HG02759 (cell line): ENCODE measurements around the gene REC8.
"Not testable (repeated sequence)": the region's sequence is repeated elsewhere in the genome, so short reads cannot be mapped to it uniquely, and the experiment has no call there.

Source experiments
- ATAC-seq: cut with Tn5 transposase; IDR thresholded peaks from one replicate; pipeline ENCODE4 v1.9.1; 2021; ENCODE audit warnings: mild to moderate bottlenecking, moderate library complexity; ENCODE audit not compliant: unreplicated experiment

The REC8 gene

DNA sequence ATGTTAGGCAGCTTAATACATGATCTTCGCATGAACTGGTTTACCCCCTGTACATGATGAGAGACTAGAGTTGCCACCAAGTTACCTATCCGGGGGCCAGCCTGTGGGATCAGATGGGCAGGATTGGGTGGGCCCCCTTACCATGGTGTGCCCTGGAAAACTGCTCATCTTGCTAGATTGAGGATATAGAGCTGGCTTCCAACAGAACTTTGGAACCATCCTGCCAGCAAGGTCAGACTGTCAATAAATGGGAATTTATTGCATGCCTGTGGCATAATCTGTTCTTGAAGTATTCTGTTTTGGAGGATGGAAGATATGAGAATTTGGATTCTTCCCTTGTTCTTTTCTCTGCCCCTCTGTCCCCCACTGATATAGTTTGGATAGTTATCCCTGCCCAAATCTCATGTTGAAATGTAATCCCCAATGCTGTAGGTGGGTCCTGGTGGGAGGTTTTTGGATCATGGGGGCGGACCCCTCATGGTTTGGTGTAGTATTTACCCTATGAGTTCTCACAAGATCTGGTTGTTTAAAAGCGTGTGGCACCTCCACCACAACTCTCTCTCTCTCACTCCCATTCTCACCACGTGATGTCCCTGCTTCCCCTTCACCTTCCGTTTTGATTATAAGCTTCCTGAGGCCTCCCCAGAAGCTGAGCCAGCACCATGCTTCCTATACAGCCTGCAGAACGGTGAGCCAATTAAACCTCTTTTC lies 27.1 kb downstream of the REC8 start:
- ATAC-seq = no peak

DNA sequence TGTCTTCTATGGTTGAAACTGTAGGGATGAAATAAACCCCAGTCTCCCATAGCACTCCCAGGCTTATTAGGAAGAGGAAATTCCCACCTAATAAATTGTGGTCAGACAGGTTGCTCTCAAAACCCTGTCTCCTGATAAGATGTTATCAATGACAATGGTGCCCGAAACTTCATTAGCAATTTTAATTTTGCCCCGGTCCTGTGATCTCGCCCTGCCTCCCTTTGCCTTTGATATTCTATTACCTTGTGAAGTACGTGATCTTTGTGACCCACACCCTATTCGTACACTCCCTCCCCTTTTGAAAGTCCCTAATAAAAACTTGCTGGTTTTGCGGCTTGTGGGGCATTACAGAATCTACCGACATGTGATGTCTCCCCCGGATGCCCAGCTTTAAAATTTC lies 30.7 kb downstream of the REC8 start:
- not testable (repeated sequence) for ATAC-seq

DNA sequence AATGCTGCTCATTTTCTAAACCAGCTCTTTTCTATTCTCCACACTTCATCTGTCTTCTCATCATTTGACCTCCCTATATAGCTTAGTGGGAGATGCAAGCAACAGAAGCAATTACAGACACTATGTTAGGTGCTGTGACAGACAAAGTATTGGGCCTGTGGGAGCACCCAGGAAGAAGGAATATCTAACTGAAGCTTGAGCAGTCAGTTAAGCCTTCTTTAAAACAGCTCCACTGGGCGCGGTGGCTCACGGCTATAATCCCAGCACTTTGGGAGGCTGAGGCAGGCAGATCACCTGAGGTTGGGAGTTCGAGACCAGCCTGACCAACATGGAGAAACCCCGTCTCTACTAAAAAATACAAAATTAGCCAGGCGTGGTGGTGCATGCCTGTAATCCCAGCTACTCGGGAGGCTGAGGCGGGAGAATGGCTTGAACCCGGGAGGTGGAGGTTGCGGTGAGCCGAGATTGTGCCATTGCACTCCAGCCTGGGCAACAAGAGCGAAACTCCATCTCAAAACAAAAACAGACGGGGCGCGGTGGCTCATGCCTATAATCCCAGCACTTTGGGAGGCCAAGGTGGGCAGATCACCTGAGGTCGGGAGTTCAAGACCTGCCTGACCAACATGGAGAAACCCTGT lies 31.5 kb downstream of the REC8 start:
- not testable (repeated sequence) for ATAC-seq

DNA sequence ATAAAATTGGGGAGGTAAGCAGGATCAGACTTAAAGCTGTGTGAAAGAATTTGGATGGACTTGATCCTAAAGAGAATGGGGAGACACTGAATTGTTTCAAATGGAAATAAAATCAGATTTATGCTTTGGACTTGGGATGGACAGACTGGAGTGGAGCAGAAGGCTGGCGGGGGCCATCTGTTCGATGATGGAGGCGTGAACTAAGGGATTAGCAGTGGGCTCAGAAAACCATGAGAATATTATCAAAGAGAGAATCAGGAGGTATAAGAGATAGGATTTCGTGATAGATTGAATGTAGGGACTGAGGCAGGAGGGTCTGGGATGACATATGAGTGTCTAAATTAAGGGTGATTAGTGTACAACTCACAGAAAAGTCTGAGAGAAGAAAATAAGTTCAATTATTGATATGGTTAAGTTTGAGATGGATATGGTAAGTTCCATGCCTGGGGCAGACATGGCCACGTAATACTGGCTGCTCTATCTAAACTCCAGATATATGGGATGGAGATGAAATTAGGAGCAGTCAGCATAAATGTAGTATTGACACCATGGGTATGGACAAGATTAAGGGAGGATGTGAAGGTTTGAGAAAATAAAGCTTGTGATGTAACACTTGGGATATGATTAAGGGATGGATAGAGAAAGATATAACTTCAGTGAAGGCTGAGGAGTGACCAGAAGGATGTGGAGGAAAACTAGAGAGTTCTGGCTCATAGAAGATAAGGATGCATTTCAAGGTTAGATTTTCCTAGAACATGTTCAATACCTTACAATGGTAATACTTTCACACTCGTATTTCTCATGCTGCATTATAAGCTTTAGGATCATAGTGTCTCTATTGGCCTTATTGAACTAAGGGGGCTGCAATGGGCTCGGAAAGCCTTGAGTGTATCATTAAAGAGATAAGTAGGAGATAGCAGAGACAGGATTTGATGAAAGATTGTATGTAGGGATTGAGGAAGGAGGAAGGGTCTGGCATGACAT lies 32.6 kb downstream of the REC8 start:
- ATAC-seq = no peak

DNA sequence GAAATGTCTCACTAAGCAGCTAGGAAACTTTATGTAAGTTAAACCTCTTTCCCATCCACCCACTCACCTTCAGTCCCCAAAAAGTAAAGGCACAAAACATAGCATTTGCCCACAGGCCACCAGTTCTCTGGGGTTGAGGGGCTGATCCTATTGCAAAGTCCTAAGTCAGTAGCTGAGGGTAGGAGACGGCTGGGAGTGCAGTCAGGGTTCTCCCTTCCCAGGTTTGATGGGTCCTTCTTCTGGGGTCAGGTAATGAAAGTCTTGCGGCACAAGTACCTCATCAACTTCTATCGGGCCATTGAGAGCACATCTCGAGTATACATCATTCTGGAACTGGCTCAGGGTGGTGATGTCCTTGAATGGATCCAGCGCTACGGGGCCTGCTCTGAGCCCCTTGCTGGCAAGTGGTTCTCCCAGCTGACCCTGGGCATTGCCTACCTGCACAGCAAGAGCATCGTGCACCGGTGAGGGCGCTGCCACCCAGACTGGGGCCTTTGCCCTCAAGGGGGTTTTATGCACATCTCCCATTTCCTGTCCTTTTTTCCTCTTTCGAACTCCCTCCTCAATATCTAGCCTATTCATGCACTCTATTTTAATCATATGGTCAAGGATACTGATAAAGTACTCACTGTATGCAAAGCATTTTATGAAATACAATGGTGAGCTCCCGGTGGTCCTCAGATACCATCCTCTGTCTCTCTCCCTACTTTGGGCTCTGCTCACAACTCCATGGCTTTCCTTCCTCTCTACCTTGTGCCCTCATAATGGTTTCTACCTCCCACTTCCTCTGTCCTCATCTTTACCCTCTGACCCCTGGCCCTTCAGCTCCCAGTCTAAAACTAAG lies 34.6 kb downstream of the REC8 start:
- ATAC-seq = no peak

DNA sequence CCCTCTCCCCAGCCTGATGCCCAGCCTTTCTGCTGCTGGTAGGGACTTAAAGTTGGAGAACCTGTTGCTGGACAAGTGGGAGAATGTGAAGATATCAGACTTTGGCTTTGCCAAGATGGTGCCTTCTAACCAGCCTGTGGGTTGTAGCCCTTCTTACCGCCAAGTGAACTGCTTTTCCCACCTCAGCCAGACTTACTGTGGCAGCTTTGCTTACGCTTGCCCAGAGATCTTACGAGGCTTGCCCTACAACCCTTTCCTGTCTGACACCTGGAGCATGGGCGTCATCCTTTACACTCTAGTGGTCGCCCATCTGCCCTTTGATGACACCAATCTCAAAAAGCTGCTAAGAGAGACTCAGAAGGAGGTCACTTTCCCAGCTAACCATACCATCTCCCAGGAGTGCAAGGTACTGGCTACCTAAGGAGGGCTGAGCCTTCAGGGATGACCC lies 35.2 kb downstream of the REC8 start:
- no peak for ATAC-seq

DNA sequence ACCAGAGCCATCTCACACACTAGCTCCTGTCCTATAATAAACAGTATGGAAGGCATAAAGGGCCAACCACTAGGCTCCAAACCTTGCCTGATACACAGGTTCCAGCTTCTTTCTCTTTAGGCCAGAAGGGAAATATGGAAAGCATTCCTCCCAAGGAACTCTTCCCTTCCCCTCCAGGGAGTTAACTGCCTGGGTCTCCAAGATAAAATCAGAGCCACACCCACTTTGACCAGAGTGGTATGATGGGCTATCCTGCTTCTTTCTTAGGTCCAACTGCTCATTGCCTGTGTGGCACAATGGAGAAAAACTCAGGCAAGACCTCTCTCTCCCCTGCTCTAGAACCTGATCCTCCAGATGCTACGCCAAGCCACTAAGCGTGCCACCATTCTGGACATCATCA lies 35.7 kb downstream of the REC8 start:
- no peak for ATAC-seq

DNA sequence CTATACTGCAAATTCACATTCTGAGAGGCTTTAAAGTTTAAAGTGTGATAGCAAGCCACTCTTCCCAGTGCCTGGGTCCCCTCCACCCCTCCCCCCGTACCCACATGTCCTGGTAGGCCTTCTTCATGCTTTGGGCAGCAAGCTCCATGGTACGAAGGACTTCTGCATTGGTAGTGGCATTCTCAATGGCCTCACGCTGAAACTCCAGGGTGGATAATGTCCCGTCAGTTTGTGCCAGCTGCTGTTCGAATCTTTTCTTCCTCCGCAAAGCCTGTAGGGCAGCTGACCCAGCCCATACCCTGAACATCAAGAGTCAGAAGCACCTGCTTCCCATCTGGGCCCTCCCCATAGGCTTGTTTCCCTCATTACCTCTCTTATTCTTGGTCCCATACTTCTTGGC lies 39.4 kb downstream of the REC8 start:
- no peak for ATAC-seq

DNA sequence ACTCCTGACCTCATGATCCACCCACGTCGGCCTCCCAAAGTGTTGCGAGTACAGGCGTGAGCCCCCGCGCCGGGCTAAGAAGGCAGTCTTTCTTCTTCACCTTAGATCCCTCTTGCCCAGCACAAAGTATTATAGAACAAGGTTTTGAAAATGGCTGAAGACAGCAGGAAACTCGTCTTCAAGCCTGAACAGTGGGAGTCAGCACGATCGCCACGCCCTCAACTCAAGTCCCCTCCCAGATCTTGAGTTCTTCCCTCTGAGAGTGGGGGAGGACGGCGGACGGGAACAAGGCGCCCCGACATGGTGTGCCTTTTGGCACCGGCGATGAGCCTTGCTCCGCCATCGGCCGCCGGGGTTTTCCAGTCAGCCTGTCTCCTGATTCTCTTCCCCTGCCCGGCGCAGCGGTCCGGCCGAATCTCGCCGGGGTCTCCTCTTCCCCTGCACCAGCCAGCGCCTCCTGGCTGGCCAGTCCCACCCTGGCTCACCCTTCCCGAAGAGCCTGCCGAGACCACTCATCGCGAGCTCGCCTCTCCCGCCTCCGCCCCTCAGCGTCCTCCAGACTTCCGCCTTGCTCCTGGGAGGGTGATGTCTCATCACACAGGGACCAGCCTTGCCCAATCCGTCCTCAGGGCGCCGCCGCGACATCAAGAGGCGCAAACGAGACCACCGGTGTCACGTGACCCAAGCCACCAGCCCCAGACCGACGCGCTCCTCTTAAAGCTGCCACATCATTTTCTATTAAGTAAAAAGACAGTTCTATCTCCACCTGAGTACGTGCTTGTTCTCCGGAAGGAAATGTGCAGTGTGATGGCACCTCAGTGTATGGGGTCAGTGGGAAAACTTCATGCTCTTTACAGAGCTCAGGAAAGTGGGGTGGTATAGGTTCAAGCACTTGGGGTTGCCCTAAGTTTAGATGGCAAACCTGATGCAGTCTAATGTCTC lies 41.3 kb downstream of the REC8 start, which contains the start of gene CHMP4A:
CHMP4A (minus strand) TSS at position 565 of the 942 bp plus-strand sequence; CDS start at position 516, 49 bp downstream.
- ATAC-seq = peak; percentile 80

DNA sequence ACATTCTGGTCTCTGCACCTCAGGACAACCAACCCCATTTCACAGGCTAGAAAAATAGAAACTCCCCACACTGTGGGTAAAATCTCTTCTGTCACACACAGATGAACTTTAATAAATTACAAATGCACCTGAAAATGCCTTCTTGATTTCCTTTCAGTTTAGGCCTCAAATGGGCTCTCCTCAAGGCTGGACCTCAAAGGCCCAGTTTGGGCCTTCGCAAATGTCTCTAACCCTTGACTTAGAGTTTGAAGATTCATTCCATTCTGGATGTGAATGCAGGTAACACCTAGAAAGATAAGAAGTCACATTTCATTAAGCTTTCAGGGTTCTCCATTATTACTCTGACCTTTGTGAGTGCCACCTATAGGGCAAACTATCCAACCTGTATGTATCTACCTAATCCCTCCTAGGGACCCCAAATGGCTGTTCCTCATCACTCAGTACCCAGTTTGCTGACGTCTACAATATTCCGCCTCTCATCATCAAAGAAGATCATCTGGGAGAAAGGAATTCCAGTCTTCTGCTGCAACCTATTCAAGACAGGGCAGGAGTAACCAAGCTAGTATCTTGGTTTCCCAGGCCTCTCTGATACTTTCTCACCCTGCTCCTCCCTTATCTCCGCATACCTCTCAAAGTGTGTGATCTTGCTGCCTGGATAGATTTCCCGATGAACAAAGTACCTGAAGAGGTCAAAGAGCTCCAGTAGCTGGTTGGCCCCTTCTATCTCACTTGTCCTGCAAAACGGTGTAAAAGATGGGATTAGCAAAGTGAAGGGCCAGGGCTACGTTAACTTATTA lies 42.2 kb downstream of the REC8 start:
- ATAC-seq = no peak

DNA sequence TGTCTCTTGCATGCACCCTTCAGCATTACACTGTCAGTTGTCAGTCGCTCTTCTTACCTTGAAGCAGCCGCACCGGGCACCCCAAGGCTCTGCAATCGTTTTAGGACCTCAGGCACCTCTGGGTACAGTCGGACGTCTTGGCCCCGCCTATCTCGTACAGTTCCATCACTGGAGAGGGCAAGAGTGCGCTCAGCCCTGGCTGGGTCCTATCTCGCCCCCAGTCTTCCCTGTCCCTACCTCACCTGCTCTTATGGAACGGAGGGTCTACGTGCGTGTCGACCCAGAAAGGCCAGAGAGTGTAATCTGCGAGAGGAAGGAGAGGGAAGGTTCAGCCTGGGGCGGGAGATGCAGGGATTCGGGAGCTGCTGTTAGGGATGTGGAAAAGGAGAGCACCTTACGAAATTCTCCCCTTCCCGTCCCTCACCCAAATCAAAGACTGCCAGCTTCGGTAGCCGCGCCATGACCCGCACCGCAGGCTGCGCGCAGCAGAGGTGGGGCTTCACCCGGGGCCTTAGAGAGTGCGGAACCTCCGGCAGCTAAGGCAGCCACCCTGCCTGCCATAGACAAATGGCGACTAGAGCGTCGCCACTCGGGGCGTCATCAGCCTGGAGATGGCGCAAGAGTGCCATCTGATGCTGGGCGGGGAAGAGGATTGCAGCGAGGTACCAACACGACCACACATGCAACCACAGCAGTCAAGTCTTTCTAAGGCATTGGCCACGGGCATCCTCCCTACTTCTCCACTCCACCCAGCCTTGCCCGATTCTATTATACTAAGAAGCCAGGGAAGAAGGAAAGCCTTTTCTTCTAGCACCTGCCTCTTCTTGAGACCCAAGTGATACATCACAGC lies 43.8 kb downstream of the REC8 start, which contains the start of gene MDP1:
MDP1 (minus strand) TSS at position 572 of the 850 bp plus-strand sequence; CDS start at position 461, 111 bp downstream.
- peak; percentile 72 for ATAC-seq

DNA sequence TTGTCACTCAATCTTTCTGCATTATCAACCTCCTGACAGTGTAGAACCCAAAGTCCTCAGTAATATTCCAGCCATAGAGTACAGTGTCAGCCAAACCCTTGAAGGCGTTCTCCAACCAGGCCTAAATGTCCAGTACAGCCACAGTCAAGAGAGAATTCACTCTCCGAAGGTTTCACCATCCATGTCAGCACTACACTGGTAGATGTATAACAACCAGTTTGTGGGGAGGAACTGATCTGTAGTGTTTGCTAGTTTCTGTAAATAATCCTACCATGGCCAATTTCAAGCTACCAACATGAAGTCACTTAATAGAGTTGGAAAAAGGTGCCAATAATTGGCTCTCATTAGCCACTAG lies 44.4 kb downstream of the REC8 start:
- no peak for ATAC-seq

DNA sequence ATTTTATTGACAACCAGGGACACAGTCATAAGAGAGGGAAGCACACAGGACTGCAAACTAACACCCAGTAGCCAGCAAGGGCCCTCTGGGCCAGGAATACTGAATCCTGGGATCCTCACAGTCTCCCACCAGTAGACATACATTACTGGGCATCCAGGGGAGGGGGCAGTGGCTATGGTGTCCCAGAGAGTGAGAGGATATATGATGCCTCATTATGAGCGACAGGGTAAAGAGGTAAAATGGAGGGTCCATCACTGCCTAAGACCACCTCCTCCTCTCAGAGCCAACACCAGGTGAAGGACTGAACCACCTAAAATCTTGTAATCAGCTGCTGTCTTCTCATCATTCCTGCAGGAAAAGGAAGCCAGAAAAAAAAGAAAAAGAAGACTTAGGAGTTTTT lies 45.0 kb downstream of the REC8 start:
- ATAC-seq = not testable (repeated sequence)

DNA sequence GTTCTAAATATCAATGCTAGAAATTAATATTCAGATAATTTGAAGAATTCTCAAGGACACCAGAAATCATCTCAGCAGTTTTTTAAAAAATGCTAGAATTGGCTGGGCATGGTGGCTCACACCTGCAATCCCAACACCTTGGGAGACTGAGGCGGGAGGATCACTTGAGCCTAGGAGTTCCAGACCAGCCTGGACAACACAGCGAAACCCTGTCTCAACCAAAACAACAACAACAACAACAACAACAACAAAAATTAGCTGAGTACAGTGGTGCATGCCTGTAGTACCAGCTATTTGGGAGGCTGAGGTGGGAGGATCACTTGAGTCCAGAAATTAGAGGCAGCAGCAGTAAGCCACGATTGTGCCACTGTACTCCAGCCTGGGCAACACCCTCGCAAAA lies 47.2 kb downstream of the REC8 start:
- no peak for ATAC-seq

DNA sequence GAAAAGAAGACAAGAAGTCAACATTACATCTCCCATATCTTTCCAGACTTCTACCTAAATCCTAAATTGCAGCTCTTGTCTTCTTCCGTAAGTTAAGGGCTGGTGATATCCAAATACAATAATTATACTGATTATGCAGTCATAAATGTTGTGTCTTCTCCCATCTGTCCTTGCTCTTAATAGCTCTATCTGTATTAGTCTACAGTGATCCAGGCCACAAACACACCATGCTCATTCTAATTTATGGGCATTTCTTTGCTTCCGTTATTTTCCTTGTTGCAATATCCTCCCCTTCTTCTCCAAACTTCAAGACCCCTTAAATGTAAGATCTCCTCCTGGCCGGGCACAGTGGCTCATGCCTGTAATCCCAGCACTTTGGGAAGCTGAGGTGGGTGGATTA lies 47.6 kb downstream of the REC8 start:
- no peak for ATAC-seq

DNA sequence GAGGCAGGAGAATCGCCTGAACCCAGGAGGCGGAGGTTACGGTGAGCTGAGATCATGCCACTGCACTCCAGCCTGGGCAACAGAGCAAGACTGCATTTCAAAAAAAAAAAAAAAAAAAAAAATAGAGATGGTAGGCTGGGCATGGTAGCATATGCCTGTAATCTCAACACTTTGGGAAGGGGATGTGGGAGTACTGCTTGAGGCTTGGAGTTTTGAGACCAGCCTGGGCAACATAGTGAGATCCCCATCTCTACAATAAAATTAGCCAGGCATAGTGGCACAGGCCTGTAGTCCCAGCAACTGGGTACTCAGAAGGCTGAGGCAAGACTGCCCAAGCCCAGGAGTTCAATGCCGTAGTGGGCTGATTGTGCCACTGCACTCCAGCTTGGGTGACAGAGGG lies 51.1 kb downstream of the REC8 start:
- not testable (repeated sequence) for ATAC-seq

DNA sequence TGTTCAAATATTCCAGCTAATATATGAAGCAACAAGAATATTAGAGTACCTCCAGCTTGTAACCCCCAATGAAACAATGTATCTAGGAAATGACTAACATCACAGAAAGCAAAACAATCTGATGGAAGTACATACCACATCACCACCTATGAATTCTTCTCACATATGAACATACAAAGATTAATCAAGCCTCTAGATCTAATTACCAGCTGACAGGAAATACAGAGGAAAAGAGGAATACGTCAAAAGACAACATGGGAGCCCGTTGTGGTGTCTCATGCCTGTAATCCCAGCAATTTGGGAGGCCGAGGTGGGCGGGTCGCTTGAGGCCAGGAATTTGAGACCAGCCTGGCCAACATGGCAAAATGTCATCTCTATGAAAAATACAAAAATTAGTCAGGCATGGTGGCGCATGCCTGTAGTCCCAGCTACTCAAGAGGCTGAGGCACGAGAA lies 52.8 kb downstream of the REC8 start:
- ATAC-seq = no peak
